Smooth muscle cell of the brain vasculature (primary cell): ENCODE results near the gene PLEKHS1.
"Not testable (repeated sequence)": the region's sequence is repeated elsewhere in the genome, so short reads cannot be mapped to it uniquely, and the experiment has no call there.

Source experiments
- DNase-seq: peaks from one replicate; pipeline ENCODE4 v3.0.0-alpha.2; 2012; ENCODE audit warnings: low read depth, low spot score

Gene PLEKHS1

GRCh38 chr10:113788604-113789083 lies 37.2 kb downstream of the PLEKHS1 start:
- DNase-seq: peak; percentile 69

- no peak for DNase-seq
Observed at GRCh38 chr10:113791691-113792090, 40.2 kb downstream of the PLEKHS1 start.

GRCh38 chr10:113801569-113801968 lies 50.1 kb downstream of the PLEKHS1 start:
- DNase-seq: no peak

GRCh38 chr10:113802997-113803396 lies 51.5 kb downstream of the PLEKHS1 start:
- DNase-seq: no peak

- no peak for DNase-seq
Observed at GRCh38 chr10:113806503-113806902, 55.0 kb downstream of the PLEKHS1 start.

- DNase-seq: no peak
Observed at GRCh38 chr10:113808168-113808567, 56.7 kb downstream of the PLEKHS1 start.

GRCh38 chr10:113814700-113815099 lies 63.2 kb downstream of the PLEKHS1 start:
- DNase-seq: not testable (repeated sequence)

GRCh38 chr10:113819989-113820388 lies 68.5 kb downstream of the PLEKHS1 start:
- no peak for DNase-seq

GRCh38 chr10:113820507-113820906 lies 69.0 kb downstream of the PLEKHS1 start:
- DNase-seq: no peak

- not testable (repeated sequence) for DNase-seq
Observed at GRCh38 chr10:113821306-113821705, 69.8 kb downstream of the PLEKHS1 start.

GRCh38 chr10:113822174-113822573 lies 70.7 kb downstream of the PLEKHS1 start:
- DNase-seq: no peak

GRCh38 chr10:113823389-113823788 lies 71.9 kb downstream of the PLEKHS1 start:
- DNase-seq: no peak

- no peak for DNase-seq
Observed at GRCh38 chr10:113825791-113826190, 74.3 kb downstream of the PLEKHS1 start.

- DNase-seq: not testable (repeated sequence)
Observed at GRCh38 chr10:113828567-113828966, 77.1 kb downstream of the PLEKHS1 start.
